GM10248 (cell line): ENCODE measurements around the gene CPNE5.

Source experiments
- CTCF ChIA-PET: fragments of 300-600 bp; sonication (Branson Sonifier 250); formaldehyde crosslinking; extraction: SDS; loops from one replicate; lab custom pipeline; 2021; ENCODE audit warnings: antibody characterized with exemption; lab: Yijun Ruan, JAX
- POLR2A ChIA-PET: fragments of 350-650 bp; sonication (Branson Sonifier 250); formaldehyde crosslinking; extraction: SDS; loops from one replicate; lab custom pipeline; 2020; ENCODE audit warnings: antibody characterized with exemption; lab: Yijun Ruan, JAX
- DNase-seq: peaks from one replicate; pipeline ENCODE4 v3.0.0; 2012; ENCODE audit errors: extremely low spot score
- CTCF ChIP-seq: IDR thresholded peaks from 2 replicates; pipeline ENCODE4 v1.5.1; 2012; ENCODE audit warnings: mild to moderate bottlenecking, low read depth; ENCODE audit errors: extremely low read depth, missing control alignments, control extremely low read depth

The CPNE5 gene

DNA sequence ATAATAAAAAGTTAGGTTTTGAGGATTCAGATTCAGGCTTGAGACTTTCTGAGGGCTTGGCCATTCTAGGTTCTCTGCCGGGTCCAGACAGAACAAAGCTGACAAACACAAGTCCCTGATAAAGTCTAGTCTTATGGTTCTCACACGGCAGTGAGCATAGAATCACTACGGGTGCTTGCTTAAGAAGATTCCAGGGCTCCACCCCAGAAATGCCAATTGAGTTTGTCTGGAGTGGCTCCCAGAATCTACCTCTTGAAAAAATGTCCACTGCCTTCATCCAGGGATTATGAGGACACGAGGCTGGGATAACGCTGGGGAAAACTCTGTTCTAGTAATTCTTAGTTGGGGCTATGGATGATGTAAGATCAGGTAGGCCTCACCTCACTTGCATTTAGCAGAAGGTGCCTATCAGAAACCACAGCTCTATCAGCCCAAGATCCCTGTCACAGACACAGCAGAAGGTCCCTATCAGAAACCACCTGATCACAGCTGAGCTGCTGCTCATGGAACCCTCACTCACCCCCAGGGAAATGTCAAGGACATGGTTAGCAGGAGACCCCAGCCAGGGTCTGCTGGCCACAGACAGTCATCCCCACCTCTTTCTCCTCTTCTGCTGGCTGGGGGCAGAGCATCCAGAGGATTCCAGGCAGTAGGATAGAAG is 89.3 kb downstream of the CPNE5 start:
- CTCF ChIA-PET, result interaction anchor here (9.0 to 25.8 kb wide), 2 partner anchors 9 to 27 kb away, joined by 48 to 596 read pairs; no protein-coding TSS in a partner anchor

GRCh38 chr6:36746251-36746650 is 93.0 kb downstream of the CPNE5 start:
- no peak for TF ChIP-seq CTCF
- CTCF ChIA-PET, result interaction anchor here (2.1 to 9.0 kb wide), 2 partner anchors 13 to 22 kb away, joined by 7 to 48 read pairs; no protein-coding TSS in a partner anchor
- no peak for DNase-seq
- POLR2A ChIA-PET, result no interaction called here

More for the DNA sequence above, 89.3 kb downstream of the CPNE5 start:
- no peak for TF ChIP-seq CTCF
- POLR2A ChIA-PET, result no interaction called here
- no peak for DNase-seq

GRCh38 chr6:36745836-36746235 is 93.4 kb downstream of the CPNE5 start:
- ChIA-PET POLR2A (no interaction called here), CTCF (interaction anchor here (9.0 kb wide), 1 partner anchor 13 kb away, joined by 48 read pairs; no protein-coding TSS in a partner anchor)
- TF ChIP-seq CTCF, result no peak
- no peak for DNase-seq

DNA sequence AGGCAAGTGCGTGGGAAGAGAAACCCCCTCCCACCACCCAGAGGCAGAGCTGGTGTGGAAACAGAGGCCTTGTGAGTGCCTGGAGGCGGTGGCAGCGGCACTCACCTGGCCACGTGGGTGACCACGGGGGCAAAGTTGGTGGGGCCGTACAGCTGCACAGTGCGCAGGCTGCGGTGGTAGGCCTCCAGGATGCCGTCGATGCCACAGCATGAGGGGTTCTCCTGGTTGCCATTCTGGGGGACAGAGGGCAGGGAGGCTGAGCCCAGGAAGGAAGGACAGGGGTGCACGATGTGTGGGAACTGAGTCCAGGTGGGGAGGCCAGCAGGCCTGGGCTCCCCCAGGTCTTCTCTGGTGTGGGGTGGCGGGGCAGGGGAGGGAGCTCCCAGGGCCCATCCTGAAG is 94.0 kb downstream of the CPNE5 start:
- ChIA-PET CTCF (interaction anchor here (0.6 to 9.0 kb wide), 2 partner anchors 14 to 37 kb away, joined by 3 to 48 read pairs; no protein-coding TSS in a partner anchor), POLR2A (no interaction called here)
- no peak for TF ChIP-seq CTCF
- DNase-seq, result no peak

DNA sequence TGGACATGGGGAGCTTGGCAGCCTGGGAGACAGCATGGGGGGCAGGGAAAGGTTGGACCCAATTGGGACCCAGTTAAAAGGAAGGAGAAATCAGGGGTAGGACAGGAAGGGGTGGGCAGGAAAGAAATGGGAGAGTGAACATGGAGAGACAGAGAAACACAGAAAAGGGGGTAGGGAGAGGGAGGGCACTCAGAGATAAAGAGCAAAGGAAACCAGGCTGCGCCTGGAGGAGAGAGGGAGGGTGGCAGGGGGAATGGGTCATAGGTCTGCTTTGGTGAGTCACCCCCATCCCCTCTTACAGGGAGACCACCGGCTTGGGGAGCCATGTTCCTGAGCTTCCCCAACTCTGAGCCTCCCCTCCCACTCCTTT is 95.0 kb downstream of the CPNE5 start:
- CTCF ChIA-PET, result interaction anchor here (9.0 kb wide), 1 partner anchor 15 kb away, joined by 48 read pairs; no protein-coding TSS in a partner anchor
- POLR2A ChIA-PET, result no interaction called here

More for the DNA sequence above, 95.0 kb downstream of the CPNE5 start:
- no peak for TF ChIP-seq CTCF
- DNase-seq, result no peak
